ENCODE results near the gene DRD5.

DRD5 gene

DNA sequence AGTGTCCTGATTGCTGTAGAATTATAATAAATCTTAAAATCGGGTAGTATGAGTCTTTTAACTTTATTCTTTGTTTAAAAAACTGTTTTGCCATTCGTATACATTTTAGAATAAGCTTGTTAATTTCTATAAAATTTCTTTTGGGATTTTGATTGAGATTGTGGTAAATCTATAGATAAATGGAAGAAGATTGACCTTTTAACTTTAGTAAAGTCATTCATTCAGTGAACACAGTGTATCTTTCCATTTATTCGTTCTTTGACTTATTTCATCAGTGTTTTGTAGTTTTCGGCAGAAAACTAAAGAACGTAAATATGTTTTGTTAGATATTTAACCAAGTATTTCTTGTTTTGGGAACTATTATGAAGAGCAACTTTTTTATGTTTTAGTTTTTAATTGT is 38.9 kb downstream of the DRD5 start:
- no peak for DNase-seq

DNA sequence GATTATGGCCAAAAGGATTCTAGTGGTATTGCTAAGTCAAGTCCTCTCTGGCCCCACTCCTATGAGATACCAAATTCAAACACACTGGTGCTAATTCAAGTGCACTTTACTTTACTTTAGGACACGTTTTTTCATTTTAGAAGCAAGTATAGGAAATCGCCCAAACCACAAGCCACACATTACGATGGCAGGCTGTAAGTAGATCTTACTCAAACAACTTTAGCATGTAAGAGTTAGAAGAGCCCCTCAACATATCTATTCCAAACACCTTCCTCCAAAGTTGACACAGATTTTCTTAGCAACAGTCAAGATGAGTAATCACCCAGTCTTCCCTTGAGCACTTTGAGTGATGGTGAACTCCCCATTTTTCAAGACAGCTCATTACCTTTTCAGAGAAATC is 43.6 kb downstream of the DRD5 start:
- DNase-seq = no peak

- DNase-seq = no peak
These were observed 45.1 kb downstream of the DRD5 start for GRCh38 chr4:9826551-9826950.

DNA sequence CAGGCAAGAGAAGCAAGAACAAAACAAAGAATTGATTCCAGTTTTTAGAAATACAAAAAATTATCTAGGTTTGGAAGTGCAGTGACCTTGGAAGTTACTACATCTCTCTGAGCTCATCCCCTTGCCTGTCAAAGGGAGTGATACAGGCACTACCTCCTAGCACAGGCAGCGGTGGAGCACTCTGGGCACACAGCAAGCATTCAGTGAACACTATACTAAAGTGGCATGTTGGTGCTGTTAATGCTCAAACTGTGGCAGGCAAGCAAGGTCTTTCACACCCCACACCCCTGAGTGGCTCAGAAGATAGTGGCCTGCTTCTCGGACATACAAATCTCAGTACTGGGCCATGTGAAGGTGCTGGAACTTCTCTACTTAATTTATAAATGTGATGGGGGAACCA is 51.2 kb downstream of the DRD5 start:
- DNase-seq = no peak

- DNase-seq = no peak
These were observed 52.0 kb downstream of the DRD5 start for GRCh38 chr4:9833421-9833820.

Measured in retina (tissue), 1 donor.